HG03103 (cell line): Measurements from ENCODE around the gene REC8.

Experiments used
- ATAC-seq: cut with Tn5 transposase; IDR thresholded peaks from one replicate; pipeline ENCODE4 v1.9.1; 2021; ENCODE audit warnings: low read depth; ENCODE audit not compliant: unreplicated experiment

Gene REC8

DNA sequence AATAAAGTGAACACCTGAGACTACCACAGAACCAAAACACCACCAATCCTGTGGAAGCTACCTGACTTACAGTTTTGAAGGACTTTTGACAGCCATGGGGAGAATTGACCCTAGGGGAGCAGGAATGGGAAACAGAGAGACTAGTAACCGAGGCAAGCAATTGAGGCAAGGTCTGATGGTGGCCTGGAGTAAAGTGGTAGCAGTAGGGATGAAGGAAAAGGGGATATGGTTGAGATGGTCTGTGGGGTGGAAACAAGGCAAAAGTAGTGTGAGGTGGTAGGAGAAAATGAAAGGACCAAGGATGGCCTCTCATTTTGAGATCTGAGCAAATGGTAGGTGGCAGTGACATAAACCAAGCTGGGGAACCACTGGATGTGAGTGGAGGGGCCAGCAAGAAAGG, 15.0 kb upstream of the REC8 start:
- ATAC-seq: no peak

DNA sequence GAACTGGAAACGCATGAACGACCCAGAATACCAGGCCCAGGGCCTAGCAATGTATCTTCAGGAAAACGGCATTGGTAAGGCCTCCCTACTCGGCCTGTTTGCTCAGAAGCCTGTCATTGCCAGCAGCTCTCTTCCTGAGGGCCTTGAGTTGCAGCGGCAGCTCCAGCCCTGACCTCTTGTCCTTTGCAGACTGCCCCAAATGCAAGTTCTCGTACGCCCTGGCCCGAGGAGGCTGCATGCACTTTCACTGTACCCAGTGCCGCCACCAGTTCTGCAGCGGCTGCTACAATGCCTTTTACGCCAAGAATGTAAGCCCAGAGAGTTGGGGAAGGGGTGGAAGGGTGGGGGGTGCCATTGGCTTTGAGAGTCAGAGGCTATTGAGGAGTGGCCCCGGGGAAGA, 14.5 kb upstream of the REC8 start:
- ATAC-seq: no peak

DNA sequence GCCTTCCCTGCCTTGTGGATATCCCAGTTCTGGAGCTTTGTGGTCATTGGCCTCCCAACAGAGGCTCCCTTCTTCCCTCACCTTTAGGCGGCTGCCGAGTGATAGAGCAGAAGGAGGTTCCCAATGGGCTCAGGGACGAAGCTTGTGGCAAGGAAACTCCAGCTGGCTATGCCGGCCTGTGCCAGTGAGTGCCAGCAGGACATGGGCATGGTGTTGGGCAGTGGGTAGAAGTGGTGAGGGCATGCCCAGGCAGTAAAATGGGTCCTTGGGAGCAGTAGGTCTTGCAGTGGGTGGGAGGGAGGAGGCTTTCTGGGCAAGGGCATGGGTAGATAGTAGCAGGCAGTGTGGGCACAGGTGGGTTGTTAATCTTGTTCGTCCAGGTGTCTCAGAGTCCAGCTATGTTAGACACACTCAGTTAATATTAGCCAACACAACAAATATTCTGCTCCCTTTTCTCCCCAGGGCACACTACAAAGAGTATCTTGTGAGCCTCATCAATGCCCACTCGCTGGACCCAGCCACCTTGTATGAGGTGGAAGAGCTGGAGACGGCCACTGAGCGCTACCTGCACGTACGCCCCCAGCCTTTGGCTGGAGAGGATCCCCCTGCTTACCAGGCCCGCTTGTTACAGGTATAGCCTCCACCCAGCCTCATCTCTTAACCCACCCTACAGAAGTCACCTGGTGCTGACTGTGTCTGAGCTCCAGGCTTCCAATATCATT, 11.9 kb upstream of the REC8 start:
- ATAC-seq: no peak

DNA sequence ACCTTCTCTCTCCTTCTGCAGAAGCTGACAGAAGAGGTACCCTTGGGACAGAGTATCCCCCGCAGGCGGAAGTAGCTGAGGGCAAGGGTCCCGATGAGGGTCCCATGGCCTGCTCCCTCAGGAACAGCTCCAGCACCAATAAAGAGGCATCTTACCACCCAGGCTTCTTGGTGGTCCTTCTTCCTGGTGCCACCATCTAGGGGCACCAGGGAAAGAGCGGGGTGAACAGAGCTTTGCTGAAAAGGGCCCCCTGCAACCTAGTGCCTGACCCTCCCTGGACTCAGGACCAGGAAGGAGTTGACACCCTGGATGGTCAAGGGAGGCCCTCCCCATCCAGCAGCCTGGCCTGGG, 11.4 kb upstream of the REC8 start:
- ATAC-seq: no peak

DNA sequence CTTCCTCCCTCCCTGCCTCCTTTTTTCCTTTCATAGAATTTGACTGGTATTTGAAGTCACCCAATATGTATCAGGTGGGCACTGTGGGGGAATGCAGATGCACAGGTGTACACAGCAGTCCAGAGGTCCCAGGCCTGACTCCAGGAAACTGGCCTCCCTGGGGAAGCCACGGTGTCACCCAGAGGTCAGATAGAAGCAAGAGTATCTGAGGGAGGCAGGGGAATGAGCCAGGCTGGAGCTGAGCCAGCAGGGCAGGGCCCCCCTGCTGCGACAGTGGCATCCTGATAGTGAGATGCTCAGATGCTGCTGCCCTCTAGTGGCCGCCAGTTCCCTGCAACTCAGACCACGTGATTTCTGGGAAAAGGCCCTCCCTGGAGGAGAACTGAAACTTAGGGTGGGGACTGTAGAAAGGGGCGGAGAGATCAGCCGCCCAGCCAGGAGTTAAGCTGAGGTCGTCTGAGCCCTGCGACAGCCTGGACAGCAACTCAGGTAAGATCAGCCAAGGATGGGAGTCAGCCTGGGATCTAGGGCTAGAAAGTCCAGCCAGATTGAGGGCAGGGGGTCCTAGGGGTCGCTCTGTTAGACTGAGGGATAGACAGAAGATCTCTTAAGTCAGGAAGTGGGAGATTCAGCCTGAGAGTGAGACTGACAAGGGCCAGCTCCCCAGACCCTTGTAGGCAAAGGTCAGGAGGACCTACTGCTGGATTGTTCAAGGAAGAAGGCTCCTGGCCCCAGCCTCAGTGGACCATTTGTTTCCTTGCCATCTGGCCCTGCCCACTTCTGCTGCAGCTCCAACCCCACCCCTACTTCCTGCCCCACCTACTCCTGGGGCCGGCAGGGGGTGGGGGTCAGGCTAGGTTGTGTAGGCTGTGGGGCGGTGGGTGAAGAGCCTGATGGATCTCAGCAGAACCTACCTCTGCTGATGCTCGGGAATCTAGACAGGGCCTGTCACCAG, 10.8 kb upstream of the REC8 start, which contains the start of gene IRF9:
Gene IRF9, plus strand, starts transcription at position 416 of the 955 bp plus-strand sequence. CDS start 880 bp downstream, outside the sequence.
- peak; percentile 71 for ATAC-seq

DNA sequence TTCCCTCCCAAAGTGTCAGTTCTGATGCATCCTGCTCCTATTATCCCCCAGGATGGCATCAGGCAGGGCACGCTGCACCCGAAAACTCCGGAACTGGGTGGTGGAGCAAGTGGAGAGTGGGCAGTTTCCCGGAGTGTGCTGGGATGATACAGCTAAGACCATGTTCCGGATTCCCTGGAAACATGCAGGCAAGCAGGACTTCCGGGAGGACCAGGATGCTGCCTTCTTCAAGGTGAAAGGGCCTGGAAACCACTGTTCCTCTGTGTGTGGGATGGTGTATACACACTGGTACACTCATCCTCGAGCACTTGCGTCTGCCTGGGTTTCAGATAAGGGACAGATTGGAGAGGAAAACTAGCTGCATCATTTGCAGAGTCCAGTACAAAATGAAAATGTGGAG, 9.8 kb upstream of the REC8 start:
- ATAC-seq: no peak

DNA sequence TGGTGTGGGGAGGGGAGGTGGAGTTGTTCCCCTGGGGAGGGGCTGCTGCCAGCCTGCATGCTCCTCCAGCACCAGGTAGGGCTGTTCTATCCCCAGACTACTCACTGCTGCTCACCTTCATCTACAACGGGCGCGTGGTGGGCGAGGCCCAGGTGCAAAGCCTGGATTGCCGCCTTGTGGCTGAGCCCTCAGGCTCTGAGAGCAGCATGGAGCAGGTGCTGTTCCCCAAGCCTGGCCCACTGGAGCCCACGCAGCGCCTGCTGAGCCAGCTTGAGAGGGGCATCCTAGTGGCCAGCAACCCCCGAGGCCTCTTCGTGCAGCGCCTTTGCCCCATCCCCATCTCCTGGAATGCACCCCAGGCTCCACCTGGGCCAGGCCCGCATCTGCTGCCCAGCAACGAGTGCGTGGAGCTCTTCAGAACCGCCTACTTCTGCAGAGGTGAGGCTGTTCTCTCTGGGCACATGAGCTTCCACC, 7.3 kb upstream of the REC8 start:
- ATAC-seq: no peak

DNA sequence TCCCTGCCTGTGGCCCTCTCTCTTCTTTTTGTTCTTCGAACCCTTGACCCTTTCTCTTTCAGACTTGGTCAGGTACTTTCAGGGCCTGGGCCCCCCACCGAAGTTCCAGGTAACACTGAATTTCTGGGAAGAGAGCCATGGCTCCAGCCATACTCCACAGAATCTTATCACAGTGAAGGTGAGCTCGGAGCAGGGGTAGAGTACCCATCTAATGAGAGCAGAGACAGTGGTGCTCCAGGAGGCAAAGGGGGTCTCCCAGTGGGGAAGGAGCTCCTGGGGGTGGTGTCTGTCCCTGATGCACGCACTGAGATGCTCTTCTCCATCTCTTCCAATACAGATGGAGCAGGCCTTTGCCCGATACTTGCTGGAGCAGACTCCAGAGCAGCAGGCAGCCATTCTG, 6.1 kb upstream of the REC8 start:
- no peak for ATAC-seq

DNA sequence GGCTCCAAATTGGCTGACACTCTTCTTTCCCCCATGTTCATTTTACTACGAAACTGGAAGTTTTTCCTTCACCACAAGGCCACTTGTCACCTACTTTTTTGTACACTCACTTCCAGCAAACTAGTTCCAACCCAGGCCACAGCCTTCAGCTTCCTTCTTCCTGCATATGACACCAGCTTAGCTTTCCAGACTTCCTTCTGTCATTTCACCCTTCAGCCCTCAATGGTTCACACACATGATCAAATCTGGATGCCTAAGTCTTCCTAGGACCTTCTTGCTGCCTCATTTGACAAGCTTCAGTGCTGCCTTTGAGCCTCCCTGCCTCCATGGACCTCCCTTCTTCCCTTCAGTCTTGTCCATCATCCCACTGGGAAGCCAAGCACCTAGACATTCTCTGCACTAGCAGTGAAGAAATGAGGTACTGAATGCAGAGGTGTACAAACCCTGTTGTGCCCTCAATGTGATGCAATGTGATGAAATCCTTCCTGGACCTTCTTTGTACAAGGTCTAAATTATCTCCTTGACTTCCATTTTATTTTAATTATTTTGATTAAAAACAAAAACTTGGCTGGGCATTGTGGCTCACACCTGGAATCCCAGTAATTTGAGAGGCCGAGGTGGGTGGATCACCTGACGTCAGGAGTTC, 4.3 kb upstream of the REC8 start:
- ATAC-seq: no peak

DNA sequence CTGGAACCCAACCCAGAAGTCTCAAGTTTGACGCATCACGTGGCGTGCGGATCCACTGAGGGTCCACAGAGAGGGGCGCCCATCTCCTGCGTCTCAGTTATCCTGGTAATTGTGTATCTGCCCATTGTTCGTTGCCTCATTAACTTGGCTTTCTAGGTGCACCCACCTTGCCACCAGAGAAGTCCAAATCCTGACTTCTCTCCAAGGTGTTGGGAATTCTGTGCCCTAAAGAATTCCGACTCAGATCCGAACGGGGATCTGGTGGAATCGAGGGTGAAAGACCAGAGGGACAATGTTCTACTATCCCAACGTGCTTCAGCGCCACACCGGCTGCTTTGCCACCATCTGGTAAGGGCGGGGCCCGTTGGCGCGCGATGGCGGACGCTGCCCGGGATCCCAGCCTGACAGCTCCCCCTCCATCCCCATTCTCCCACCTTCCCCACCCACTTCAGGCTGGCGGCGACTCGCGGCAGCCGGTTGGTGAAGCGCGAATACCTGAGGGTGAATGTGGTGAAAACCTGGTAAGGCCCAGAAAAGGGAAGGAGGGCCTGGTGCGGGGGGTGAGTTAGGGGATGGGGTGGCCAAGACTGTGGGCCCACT, 481 bp downstream of the REC8 start:
- ATAC-seq: no peak

DNA sequence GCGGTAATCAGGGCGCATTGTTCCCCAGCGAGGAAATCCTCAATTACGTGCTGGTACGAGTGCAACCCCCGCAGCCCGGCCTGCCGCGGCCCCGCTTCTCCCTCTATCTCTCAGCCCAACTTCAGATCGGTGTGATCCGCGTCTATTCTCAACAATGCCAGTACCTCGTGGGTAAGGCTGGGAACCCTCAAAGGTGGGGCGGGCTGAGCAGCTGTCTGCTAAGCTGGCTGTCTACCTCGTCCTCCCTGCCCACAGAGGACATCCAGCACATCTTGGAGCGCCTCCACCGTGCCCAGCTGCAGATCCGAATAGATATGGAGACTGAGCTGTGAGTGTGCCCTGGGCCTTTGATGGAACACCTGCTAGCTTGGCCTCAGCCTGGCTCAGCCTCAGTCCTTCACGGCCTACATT, 996 bp downstream of the REC8 start:
- no peak for ATAC-seq

DNA sequence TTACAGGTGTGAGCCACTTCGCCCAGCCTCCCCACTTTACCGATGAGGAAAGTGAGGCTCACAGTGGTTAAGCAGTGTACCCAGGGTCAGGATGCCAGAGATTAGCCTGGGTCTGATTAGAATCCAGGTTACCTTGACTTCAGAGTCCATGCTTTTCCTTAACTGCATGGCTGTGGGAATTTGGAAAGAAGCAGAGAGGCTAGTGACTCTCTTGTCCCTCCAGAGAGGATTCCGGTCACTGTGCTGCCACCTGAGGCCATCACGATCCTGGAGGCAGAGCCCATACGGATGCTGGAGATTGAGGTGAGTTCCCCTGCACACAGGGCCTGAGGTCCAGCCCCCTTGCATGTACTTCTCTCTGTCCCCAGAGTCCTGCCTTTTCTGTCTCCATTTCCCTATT, 4.7 kb downstream of the REC8 start:
- no peak for ATAC-seq

DNA sequence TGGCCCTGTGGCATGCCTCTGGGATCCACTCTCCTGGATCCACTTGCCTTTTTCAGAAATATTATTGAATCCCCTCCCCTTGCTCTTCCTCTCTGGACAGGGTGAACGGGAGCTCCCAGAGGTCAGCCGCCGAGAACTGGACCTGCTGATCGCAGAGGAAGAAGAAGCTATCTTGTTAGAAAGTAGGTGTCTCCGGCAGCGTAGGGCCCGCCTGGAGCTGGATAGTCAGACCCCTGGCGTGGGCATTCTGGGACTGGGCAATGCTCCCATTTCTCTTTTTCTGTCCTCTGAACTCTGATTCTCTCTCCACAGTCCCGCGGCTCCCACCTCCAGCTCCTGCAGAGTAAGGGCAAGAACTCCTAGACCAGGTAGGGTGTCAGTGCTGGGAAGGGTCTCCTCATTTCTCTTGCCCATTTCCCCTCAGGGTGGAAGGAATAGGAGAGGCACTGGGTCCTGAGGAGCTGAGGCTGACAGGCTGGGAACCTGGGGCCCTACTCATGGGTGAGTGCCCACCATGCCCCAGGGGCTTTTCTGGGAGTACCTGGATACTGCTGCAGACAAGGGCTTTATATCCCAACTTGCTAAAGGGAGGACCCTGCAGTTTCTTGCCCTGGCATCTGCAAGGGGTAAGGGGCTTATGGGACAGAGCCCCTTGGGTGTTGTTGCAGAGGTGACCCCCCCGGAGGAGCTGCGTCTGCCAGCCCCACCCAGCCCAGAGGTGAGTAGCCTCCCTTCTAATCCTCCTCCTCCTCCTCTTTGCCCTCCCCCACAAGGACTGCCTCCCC, 5.4 kb downstream of the REC8 start:
- ATAC-seq: no peak

DNA sequence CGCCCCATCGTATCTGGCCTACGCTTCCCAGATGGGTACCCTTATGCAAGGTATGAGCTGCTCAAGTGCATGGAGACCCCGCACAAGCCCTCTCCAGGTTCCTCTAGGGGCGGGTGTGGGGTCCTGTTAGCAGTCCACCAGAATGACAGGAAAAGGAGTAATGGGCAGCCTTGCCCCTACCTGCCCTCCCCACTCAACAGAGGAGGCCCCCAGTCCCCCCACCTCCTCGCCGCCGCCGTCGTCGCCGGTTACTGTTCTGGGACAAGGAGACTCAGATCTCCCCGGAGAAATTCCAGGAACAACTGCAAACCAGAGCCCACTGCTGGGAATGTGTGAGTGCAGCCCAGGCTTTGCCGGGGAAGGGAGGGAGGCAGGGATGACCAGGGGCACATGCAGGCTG, 6.0 kb downstream of the REC8 start:
- ATAC-seq: no peak

DNA sequence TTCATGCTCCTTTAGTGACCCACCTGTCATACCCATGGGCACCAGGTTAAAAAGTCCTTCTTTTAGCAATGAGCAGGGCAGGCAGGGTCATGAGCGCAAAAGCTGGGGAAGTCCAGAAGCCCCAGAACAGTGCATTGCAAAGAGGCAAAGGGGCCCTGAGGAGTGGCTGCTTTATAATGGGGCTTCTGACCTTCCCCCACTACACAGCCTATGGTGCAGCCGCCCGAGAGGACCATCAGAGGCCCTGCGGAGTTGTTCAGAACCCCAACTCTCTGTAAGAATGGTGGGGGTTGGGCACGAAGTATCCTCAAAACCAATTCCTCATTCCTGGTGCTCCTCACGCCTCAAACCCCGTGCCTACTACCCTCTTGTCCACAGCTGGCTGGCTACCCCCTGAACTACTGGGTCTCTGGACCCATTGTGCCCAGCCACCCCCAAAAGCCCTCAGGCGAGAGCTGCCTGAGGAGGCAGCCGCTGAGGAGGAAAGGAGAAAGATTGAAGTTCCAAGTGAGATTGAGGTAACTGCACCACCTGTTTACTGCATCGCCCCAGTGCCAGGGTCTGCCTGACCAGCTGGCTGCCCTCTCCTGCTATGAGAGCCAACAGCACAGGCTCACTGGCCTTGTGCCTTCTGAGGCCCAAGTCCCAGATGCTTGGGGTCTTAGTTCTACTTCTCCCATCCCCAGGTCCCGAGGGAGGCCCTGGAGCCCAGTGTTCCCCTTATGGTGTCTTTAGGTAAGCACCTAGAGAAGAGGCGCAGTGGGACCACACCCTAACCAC, 6.7 kb downstream of the REC8 start:
- ATAC-seq: no peak

DNA sequence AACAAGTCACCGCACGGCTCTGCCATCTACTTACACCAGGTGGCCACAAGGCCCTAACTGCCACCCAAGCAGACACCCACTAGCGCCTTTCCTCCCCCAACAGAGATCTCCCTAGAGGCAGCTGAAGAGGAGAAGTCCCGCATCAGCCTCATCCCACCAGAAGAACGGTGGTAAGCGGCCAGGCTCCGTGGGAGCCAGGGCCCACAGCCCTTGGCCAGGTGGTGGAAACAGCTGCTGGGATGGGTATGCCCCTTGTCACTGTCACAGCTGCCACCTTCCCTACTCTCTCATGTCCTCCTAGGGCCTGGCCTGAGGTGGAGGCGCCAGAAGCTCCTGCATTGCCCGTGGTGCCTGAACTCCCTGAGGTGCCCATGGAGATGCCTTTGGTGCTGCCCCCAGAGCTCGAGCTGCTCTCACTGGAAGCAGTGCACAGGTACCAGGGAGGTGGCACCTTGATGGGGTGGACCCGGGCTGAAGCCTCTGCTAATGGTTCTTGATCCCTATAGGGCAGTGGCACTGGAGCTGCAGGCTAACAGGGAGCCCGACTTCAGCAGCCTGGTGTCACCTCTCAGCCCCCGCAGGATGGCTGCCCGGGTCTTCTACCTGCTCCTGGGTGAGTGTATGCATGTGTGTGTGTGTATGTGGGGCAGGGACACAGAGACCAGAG, 7.5 kb downstream of the REC8 start:
- no peak for ATAC-seq

DNA sequence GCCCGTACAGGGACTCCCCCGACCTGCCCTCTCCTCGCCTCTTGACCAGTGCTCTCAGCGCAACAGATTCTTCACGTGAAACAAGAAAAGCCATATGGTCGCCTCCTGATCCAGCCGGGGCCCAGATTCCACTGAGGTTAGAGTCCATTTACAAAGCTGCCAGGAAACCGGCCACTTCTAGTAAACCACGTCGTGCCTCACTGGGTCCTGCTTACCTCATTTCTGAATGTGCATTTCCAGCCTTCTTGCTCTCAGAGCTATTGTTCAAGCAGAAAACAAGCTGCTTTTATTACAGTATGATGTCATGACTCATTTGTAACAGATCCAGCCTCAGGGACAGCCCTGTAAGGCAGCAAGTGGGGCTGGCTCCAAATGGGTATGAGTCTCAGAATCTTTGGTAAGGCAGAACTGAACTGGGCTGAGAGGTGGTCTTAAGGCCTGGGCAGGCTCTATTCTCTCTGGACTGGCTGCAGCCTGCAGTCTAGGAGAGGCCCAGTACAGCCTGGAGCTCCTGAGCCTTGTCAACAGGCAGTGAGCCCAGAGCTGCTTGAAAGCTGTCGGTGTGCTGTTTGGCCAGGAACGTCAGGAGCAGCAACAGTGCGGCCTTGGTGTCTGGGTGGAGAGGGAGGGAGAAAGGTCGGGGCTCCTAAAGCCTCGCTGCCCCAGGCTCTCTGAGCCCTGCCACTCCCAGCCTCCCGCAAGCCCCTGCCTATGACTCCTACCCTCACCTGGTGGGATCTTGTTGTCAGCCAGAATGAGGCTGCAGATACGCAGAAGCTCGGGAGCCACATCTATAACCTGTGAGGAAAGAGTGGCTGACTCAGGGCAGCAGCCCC, 8.3 kb downstream of the REC8 start:
- ATAC-seq: no peak
